DMS 273 (cell line): Measurements from ENCODE around the gene OTUD6A.
A peak's percentile ranks its signal among the peaks of the same experiment; 100 is the strongest.

Experiments used
- DNase-seq: peaks from one replicate; lab custom pipeline; 2025; ENCODE audit not compliant: unreplicated experiment; lab: John Stamatoyannopoulos, UW

OTUD6A gene

GRCh38 chrX:70062076-70062475 is at the start of gene OTUD6A:
TSS of gene OTUD6A (plus strand) at chrX:70062457. CDS start at chrX:70062525, 68 bp downstream.
- no peak for DNase-seq

- no peak for DNase-seq
Measured at GRCh38 chrX:70012756-70013155, 49.5 kb upstream of the OTUD6A start.

GRCh38 chrX:70013466-70014381 is 48.5 kb upstream of the OTUD6A start:
- DNase-seq: peak; percentile 71

- DNase-seq: no peak
Measured at GRCh38 chrX:70016513-70016912, 45.7 kb upstream of the OTUD6A start.

- no peak for DNase-seq
Measured at GRCh38 chrX:70022616-70023015, 39.6 kb upstream of the OTUD6A start.

GRCh38 chrX:70025464-70025863 is 36.8 kb upstream of the OTUD6A start:
- DNase-seq: no peak

- DNase-seq: no peak
Measured at GRCh38 chrX:70026112-70026850, 36.0 kb upstream of the OTUD6A start.

GRCh38 chrX:70026851-70027200 is 35.4 kb upstream of the OTUD6A start:
- DNase-seq: no peak

GRCh38 chrX:70029863-70030262 is 32.4 kb upstream of the OTUD6A start:
- DNase-seq: no peak

- DNase-seq: peak; percentile 86
Measured at GRCh38 chrX:70030301-70030767, 31.9 kb upstream of the OTUD6A start.

- peak; percentile 21 for DNase-seq
Measured at GRCh38 chrX:70032792-70033191, 29.5 kb upstream of the OTUD6A start.

GRCh38 chrX:70033348-70034051 is 28.8 kb upstream of the OTUD6A start:
- DNase-seq: peak; percentile 65

- DNase-seq: no peak
Measured at GRCh38 chrX:70034646-70035045, 27.6 kb upstream of the OTUD6A start.

GRCh38 chrX:70038515-70038914 is 23.7 kb upstream of the OTUD6A start:
- no peak for DNase-seq

GRCh38 chrX:70038951-70039350 is 23.3 kb upstream of the OTUD6A start:
- peak; percentile 20 for DNase-seq

GRCh38 chrX:70039758-70040157 is 22.5 kb upstream of the OTUD6A start:
- no peak for DNase-seq

GRCh38 chrX:70041993-70042392 is 20.3 kb upstream of the OTUD6A start:
- DNase-seq: no peak

- DNase-seq: no peak
Measured at GRCh38 chrX:70042399-70043371, 19.6 kb upstream of the OTUD6A start.

- no peak for DNase-seq
Measured at GRCh38 chrX:70043685-70044084, 18.6 kb upstream of the OTUD6A start.

- peak; percentile 41 for DNase-seq
Measured at GRCh38 chrX:70044541-70045245, 17.6 kb upstream of the OTUD6A start.
